Ovary (tissue), 9 donors: ENCODE results near the gene TAF11L3. TPM values are rescaled to one million over a fixed set of nuclear protein-coding genes. Genes with fewer than 3 reads are reported as not detected.
"Not testable (repeated sequence)": the region's sequence is repeated elsewhere in the genome, so short reads cannot be mapped to it uniquely, and the experiment has no call there.

Source experiments
- DNase-seq, 5 donors: peaks; one replicate each; pipeline ENCODE4 v3.0.0-alpha.2; 2019 to 2020
- H3K27ac ChIP-seq, 2 donors: fragments of 200-600 bp; one replicate each; pipeline versions ENCODE4 v1.5.1 to v1.8.0; 2019 to 2022
- H3K27me3 ChIP-seq: fragments of 200-600 bp; one replicate; pipeline ENCODE4 v1.8.0; 2022
- H3K36me3 ChIP-seq: fragments of 200-600 bp; sonication (generic); one replicate; pipeline ENCODE4 v1.5.1; 2019
- H3K4me1 ChIP-seq: one replicate; pipeline ENCODE4 v1.8.1; 2013; ENCODE audit warnings: mild to moderate bottlenecking, moderate library complexity; ENCODE audit not compliant: insufficient read depth
- H3K4me3 ChIP-seq: fragments of 200-600 bp; sonication (generic); one replicate; pipeline ENCODE4 v1.5.1; 2017
- H3K9me3 ChIP-seq, 2 donors: fragments of 200-600 bp in 1 of 2; sonication (generic) in 1 of 2; one replicate each; pipeline versions ENCODE4 v1.5.1 to v1.8.1; 2013 to 2019; ENCODE audit warnings: mild to moderate bottlenecking in 1 of 2, moderate library complexity in 1 of 2
- WGBS, 3 donors: extraction: QIAGEN DNeasy Blood & Tissue Kit in 1 of 3; methylation state at CpG; one replicate each; pipeline versions ENCODE4 v1.1.5 to v1.1.7; 2013 to 2017; 5-methylcytosine and 5-hydroxymethylcytosine counted together
- intact Hi-C, 4 donors: fragments of 100-400 bp; cut with DNase I; formaldehyde crosslinking; loops; one replicate each; pipeline versions ENCODE4 v1.11.0 to v1.15.1; 2022 to 2023
- polyA plus RNA-seq, 2 donors: library from polyadenylated mRNA; stranded (reverse); fragments of 200-250 nt in 1 of 2; fragments of 350-450 nt in 1 of 2; fragmentation: Illumina TruSeq in 1 of 2; extraction: RNeasy Lipid Tissue Mini Kit (QIAGEN cat#74804) in 1 of 2; gene quantifications; one replicate each; pipeline ENCODE4 v1.2.3, GENCODE V29; 2013 to 2014
- small RNA-seq: library from RNA; depleted of rRNA; stranded (forward); fragments of <200 nt; gene quantifications from one replicate; pipeline ENCODE3, GENCODE V24; 2016
- total RNA-seq, 7 donors: library from RNA; depleted of rRNA in 2 of 7; stranded (reverse); fragments of >200 nt in 2 of 7; fragmentation: NEBNext Ultra II Directional in 3 of 7; extraction: Animal tissue kit (Norgen Biotek cat#: 25700) in 3 of 7; gene quantifications; one replicate each; pipeline versions ENCODE4 v1.1.0 to v1.2.4, GENCODE V29; 2016 to 2023
- donor health status: DM: no; HTN: no; CAD: no; lungs with moderate emphysema.
- donor health status: DM: no; HTN: no; CAD: no.
- donor health status: Bipolar disorder and iron deficiency.
- donor health status: DM: yes; HTN: yes; CAD: no.
- donor health status: DM: no; HTN: no; CAD: no.
- donor health status: DM: yes; HTN: yes; CAD: no.

Gene TAF11L3
- total and polyA plus RNA-seq, 9 donors = not detected

GRCh38 chr5:17528369-17528768 is 10.2 kb downstream of the TAF11L3 start, which contains the start of gene TAF11L6:
Gene TAF11L6 (plus strand): TSS chr5:17528669.
- not testable (repeated sequence) for H3K27me3 ChIP-seq
- WGBS, 3 donors = no CpG with 5 or more reads among the region's 15 CpGs

More at GRCh38 chr5:17528369-17528768, 10.2 kb downstream of the TAF11L3 start, which contains the start of gene TAF11L6:
- intact Hi-C loops, H3K9me3 ChIP-seq, H3K4me1 ChIP-seq, H3K36me3 ChIP-seq, H3K27ac ChIP-seq, H3K4me3 ChIP-seq, DNase-seq: not testable (repeated sequence)

Small RNA genes within 50 kb of the gene (small RNA-seq; reads per million reads assigned to genes)
- not detected for gene AC106774.3

Other genes with a start within 250 kb of the TAF11L3 start
- gene TAF11L2, start 20.1 kb upstream of the TAF11L3 start, total RNA-seq = not detected
- not detected for gene TAF11L2, start 20.1 kb upstream of the TAF11L3 start, polyA plus RNA-seq
- gene TAF11L4, start 3.4 kb downstream of the TAF11L3 start, total RNA-seq = not detected
- gene TAF11L4, start 3.4 kb downstream of the TAF11L3 start, polyA plus RNA-seq = not detected
- not detected for gene TAF11L5, start 6.9 kb downstream of the TAF11L3 start, total RNA-seq
- not detected for gene TAF11L5, start 6.9 kb downstream of the TAF11L3 start, polyA plus RNA-seq
- not detected for gene TAF11L6, start 10.3 kb downstream of the TAF11L3 start, total RNA-seq
- gene TAF11L6, start 10.3 kb downstream of the TAF11L3 start, polyA plus RNA-seq = not detected
- not detected for gene TAF11L7, start 67.4 kb downstream of the TAF11L3 start, total RNA-seq
- not detected for gene TAF11L7, start 67.4 kb downstream of the TAF11L3 start, polyA plus RNA-seq
- gene TAF11L8, start 72.6 kb downstream of the TAF11L3 start, total RNA-seq = not detected
- gene TAF11L8, start 72.6 kb downstream of the TAF11L3 start, polyA plus RNA-seq = not detected
- gene TAF11L9, start 76.0 kb downstream of the TAF11L3 start, total RNA-seq = not detected
- gene TAF11L9, start 76.0 kb downstream of the TAF11L3 start, polyA plus RNA-seq = not detected
- gene TAF11L10, start 79.5 kb downstream of the TAF11L3 start, total RNA-seq = not detected
- gene TAF11L10, start 79.5 kb downstream of the TAF11L3 start, polyA plus RNA-seq = not detected
- not detected for gene TAF11L11, start 85.8 kb downstream of the TAF11L3 start, total RNA-seq
- gene TAF11L11, start 85.8 kb downstream of the TAF11L3 start, polyA plus RNA-seq = not detected
- not detected for gene TAF11L12, start 92.0 kb downstream of the TAF11L3 start, total RNA-seq
- gene TAF11L12, start 92.0 kb downstream of the TAF11L3 start, polyA plus RNA-seq = not detected
- gene TAF11L13, start 113.7 kb downstream of the TAF11L3 start, total RNA-seq = not detected
- not detected for gene TAF11L13, start 113.7 kb downstream of the TAF11L3 start, polyA plus RNA-seq
- not detected for gene TAF11L14, start 116.1 kb downstream of the TAF11L3 start, total RNA-seq
- not detected for gene TAF11L14, start 116.1 kb downstream of the TAF11L3 start, polyA plus RNA-seq